ENCODE results near the gene WASL.
A peak's percentile ranks its signal among the peaks of the same experiment; 100 is the strongest.
"Not testable (repeated sequence)": the region's sequence is repeated elsewhere in the genome, so short reads cannot be mapped to it uniquely, and the experiment has no call there.

The WASL gene

DNA sequence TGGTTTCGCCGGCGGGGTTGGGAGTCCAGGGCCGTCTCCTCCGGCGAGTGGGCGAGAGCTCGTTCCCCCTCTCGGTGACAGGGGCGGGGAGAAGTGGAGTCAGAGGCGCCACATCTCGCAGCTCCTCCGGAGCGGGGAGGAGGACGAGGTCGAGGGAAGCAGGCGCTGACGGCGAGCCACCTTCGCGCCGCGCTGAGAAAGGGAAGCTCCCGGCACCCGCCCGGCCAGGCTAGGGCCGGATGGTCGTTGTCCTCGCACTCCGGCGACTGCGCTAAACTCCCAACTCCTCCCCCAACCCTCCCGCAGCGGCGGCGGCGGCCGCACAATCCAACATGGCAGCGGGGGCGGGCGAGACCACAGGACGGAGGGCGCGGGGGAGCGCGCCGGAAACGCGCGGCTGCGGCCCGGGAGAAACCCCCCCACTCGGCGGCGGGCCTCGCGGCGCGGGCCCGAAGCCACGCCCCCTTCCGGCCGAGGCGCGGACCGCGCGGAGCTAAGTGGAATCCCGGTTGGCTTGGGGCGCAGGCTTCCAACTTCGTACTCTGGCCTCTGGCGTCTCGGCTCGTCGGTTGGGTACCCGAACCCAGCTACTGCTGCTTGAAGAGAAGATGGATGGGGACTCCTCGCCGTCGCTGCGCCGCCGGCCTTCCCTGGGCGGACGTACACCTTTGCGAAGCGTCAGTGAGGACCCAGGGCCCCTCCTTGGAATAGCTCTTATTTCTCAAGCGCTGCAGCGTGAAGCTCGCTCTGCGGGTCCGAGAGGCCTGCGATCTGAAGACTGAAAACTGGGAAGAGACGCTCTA, at the start of gene WASL:
TSS of gene WASL (minus strand) at position 270 of the 803 bp plus-strand sequence. CDS start at position 1, 269 bp downstream.
- H3K9ac ChIP-seq, result peak within 1 kb of the TSS; percentile 95
- H3K4me1 ChIP-seq, result peaks cover 34% of the 10 kb centered on the region
- H3K4me3 ChIP-seq, result peak within 1 kb of the TSS; percentile 92

DNA sequence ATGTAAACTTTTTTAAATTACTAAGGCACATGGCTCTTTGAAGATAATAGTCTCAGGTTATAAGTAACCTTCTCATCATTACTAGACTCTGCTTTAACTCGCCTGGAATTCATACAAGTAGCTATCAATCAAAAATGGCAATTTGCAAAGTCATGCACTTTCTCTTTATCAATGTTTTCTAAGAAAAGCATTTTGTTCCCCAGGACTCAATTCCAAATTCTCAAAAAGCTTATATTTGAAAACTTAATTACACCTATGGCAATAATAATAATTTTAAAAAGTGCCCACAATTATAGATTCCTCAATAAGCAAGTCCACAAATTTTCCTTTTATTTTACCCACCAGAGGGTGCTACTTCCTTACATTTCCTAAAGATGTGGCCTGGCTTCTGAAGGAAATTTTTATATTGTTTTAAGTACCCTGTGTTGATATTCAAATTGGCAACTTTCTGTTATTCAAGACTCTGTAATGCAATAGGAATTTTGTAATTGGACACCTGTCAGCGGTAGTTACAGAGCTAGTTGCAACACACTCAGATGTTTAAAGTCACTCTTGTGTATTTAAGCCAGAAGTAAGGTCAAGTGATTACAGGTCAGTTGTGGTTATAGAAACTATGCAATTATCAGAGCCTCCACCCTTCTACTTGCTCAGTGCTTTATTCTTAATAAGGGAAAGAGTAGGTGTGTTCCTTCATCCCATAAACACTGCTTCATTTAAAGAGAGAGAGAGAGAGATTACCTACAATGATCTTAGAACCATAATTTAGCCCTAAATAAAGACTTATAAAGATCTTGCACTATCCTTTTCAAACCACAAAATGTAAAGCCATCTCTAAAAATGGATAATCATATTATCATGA, 49.1 kb upstream of the WASL start:
- H3K4me1 ChIP-seq, result peaks cover under 1% of the 10 kb centered on the region
- no peaks in the 10 kb centered on the region for H3K36me3 ChIP-seq
- no peaks in the 10 kb centered on the region for H3K27me3 ChIP-seq
- no peaks in the 10 kb centered on the region for H3K9me3 ChIP-seq
- no peak overlapping the region for H3K4me2 ChIP-seq
- no peak for TF ChIP-seq Cebpa-rat (IDR thresholded peaks at IDR 0.05)
- H3K27ac ChIP-seq, result no peak overlapping the region
- no peak overlapping the region for H3K4me3 ChIP-seq
- no peak overlapping the region for H3K9ac ChIP-seq
- H4K20me1 ChIP-seq, result no peaks in the 10 kb centered on the region

More for the DNA sequence above, at the start of gene WASL:
- Histone ChIP-seq H3K9me3 (no peaks in the 10 kb centered on the region), H3K36me3 (no peaks in the 10 kb centered on the region), H3K4me2 (peak within 1 kb of the TSS; percentile 90), H4K20me1 (peaks cover 42% of the 10 kb centered on the region), H3K27ac (peak within 1 kb of the TSS; percentile 93), H3K27me3 (no peaks in the 10 kb centered on the region)
- TF ChIP-seq Cebpa-rat (IDR thresholded peaks at IDR 0.05), result no peak

DNA sequence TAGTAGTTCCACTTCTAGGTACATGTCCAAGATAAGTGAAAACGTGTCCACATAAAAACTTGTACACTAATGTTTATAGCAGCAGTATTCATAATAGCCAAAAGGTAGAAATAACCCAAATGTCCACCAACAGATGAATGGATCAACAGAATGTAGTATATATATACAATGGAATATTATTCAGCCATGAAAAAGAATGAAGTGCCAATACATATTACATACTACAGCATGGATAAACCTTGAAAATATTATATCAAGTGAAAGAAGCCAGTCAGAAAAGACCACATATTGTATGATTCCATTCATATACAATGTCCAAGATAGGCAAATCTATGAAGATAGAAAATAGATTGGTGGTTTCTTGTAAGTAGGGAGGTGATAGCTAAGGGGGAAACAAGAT, 47.8 kb upstream of the WASL start:
- Histone ChIP-seq H3K27ac (no peak overlapping the region), H3K9me3 (no peaks in the 10 kb centered on the region), H3K9ac (no peak overlapping the region), H3K27me3 (no peaks in the 10 kb centered on the region), H3K4me3 (no peak overlapping the region), H3K36me3 (no peaks in the 10 kb centered on the region), H3K4me1 (peaks cover 8% of the 10 kb centered on the region), H4K20me1 (no peaks in the 10 kb centered on the region), H3K4me2 (no peak overlapping the region)
- no peak for TF ChIP-seq Cebpa-rat (IDR thresholded peaks at IDR 0.05)

DNA sequence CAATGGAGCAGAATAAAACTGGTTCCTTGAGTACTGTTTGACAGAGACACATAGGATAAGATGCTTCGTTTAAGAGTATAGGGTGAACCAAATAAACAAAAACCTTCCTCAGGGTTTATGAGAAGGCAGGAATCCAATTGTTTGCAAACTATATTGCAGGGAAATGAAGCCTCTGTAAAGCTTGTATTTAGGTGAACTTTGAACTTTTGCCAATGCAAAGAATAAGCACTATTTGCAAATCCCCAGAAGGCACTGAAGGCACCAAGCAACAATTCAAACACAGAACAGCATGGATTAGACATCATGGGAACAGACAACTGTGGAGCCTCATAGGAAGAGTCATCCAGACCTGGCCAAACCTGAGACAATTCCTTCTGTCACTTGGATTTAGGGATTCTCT, 47.1 kb upstream of the WASL start:
- Histone ChIP-seq H3K27me3 (no peaks in the 10 kb centered on the region), H3K9ac (no peak overlapping the region), H3K27ac (no peak overlapping the region), H3K4me1 (peaks cover 8% of the 10 kb centered on the region), H3K9me3 (no peaks in the 10 kb centered on the region), H4K20me1 (no peaks in the 10 kb centered on the region), H3K4me2 (no peak overlapping the region), H3K4me3 (no peak overlapping the region), H3K36me3 (no peaks in the 10 kb centered on the region)
- TF ChIP-seq Cebpa-rat (IDR thresholded peaks at IDR 0.05), result no peak

DNA sequence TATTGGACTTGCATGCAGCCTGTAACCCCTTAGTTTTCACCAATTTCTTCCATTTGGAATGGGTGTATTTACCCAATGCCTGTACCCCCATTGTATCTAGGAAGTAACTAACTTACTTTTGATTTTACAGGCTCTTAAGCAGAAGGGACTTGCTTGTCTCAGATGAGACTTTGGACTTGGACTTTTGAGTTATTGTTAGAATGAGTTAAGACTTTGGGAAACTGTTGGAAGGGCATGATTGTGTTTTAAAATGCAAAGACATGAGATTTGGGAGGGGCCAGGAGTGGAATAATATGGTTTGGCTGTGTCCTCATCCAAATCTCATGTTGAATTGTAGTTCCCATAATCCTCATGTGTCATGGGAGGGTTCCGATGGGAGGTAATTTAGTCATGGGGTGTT, 46.3 kb upstream of the WASL start:
- not testable (repeated sequence) for H4K20me1 ChIP-seq, H3K4me1 ChIP-seq, H3K4me2 ChIP-seq, H3K4me3 ChIP-seq, H3K27ac ChIP-seq, H3K27me3 ChIP-seq, H3K9me3 ChIP-seq, H3K36me3 ChIP-seq, H3K9ac ChIP-seq

DNA sequence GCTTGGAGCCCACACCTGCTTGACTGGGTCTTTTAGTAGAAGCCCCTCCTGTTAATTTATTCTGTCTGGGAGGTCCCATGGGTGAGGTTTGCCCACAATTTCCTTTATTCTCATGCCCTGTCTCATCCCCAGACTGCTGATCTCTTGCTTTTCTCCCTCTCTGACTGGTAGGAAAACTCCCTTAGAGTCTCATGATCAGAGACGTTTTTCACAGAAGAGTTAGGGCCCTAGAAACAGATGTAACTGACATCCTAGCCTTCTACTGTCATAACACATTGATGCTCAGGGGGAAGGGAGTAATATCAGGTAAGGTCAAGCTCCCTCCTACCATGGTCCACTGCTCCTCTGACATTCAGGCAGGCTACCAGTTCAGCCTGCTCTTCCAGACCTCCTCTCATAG, 43.7 kb upstream of the WASL start:
- H3K4me2 ChIP-seq, result peak overlapping the region; percentile 41; the same call in 1 of the 2 replicates

DNA sequence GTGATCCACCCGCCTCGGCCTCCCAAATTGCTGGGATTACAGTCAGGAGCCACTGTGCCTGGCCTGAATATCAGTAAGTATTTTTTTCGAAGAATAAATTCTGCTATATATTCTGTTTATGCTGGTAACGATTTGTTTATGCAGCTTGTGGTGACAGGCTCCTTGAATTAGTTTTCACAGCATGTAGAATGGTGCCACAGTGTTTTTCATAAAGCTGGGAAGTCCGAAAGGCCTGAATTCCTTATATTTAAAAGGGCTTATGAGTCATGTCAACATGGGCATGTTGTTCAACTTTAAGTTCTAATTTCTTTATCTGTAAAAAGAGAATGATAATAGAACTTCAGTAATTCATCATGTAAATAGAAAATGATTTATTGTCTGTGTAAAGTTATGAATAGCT, 42.2 kb upstream of the WASL start:
- H3K4me2 ChIP-seq, result no peak overlapping the region
- H3K36me3 ChIP-seq, result no peaks in the 10 kb centered on the region
- H3K4me3 ChIP-seq, result no peak overlapping the region
- H3K9me3 ChIP-seq, result no peaks in the 10 kb centered on the region
- H3K27me3 ChIP-seq, result no peaks in the 10 kb centered on the region
- H3K9ac ChIP-seq, result no peak overlapping the region
- no peak overlapping the region for H3K27ac ChIP-seq
- no peak for TF ChIP-seq Cebpa-rat (IDR thresholded peaks at IDR 0.05)
- H4K20me1 ChIP-seq, result no peaks in the 10 kb centered on the region
- peaks cover 8% of the 10 kb centered on the region for H3K4me1 ChIP-seq

More for the DNA sequence above, 43.7 kb upstream of the WASL start:
- Histone ChIP-seq H3K27ac (no peak overlapping the region), H3K27me3 (no peaks in the 10 kb centered on the region), H3K9me3 (no peaks in the 10 kb centered on the region), H4K20me1 (no peaks in the 10 kb centered on the region), H3K4me3 (no peak overlapping the region), H3K9ac (no peak overlapping the region), H3K36me3 (no peaks in the 10 kb centered on the region), H3K4me1 (peaks cover 8% of the 10 kb centered on the region)
- no peak for TF ChIP-seq Cebpa-rat (IDR thresholded peaks at IDR 0.05)

DNA sequence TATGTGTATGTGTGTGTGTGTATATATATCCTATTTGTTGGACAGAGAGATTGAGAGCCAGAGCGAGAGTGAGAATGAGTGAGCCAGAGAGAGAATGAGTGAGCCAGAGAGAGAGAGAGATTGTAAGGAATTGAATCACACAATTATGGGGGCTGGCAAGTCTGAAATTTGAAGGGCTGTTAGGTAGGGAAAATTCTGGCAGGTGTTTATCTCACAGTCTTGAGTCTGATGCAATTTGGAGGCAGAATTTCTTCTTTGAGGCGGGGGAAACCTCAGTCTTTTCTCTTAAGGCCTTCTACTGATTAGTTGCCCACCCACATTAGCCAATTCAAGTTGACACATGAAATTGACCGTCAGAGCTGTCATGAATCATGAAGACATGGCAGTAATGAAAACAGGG, 41.0 kb upstream of the WASL start:
- H3K27ac ChIP-seq, result no peak overlapping the region

DNA sequence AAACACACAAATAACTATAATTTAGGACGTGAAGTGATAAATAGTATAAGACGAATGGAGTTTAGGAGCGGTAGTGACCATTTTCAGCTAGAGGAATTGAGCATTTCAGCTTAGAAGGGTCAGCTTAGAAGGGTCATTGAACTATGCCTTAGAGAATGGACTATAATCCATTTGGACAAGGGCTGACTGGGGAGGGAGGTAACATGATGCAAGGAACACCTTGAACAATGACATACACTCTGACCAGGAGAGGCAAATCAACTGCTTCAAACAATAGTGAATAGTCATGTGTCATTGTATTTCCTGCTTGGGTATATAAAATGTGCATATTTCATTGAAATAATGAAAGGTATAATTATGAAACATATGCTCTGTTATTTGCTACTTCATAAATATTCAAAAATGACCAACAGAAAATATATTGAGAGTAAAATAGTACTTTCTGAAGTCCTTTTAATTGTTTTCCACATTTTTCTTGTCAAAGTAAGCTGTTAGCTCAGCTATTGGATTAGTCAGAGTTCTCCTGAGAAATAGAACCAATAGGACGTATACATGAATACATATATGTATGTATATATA, 40.5 kb upstream of the WASL start:
- Histone ChIP-seq H3K4me2 (no peak overlapping the region), H3K9ac (no peak overlapping the region), H4K20me1 (no peaks in the 10 kb centered on the region), H3K36me3 (no peaks in the 10 kb centered on the region), H3K27me3 (no peaks in the 10 kb centered on the region), H3K27ac (no peak overlapping the region), H3K4me1 (peaks cover 8% of the 10 kb centered on the region), H3K4me3 (no peak overlapping the region), H3K9me3 (no peaks in the 10 kb centered on the region)
- TF ChIP-seq Cebpa-rat (IDR thresholded peaks at IDR 0.05), result no peak

More for the DNA sequence above, 41.0 kb upstream of the WASL start:
- Histone ChIP-seq H3K9me3 (no peaks in the 10 kb centered on the region), H3K4me1 (peaks cover 8% of the 10 kb centered on the region), H3K4me2 (no peak overlapping the region), H4K20me1 (no peaks in the 10 kb centered on the region), H3K4me3 (no peak overlapping the region), H3K27me3 (no peaks in the 10 kb centered on the region), H3K36me3 (no peaks in the 10 kb centered on the region), H3K9ac (no peak overlapping the region)
- no peak for TF ChIP-seq Cebpa-rat (IDR thresholded peaks at IDR 0.05)

DNA sequence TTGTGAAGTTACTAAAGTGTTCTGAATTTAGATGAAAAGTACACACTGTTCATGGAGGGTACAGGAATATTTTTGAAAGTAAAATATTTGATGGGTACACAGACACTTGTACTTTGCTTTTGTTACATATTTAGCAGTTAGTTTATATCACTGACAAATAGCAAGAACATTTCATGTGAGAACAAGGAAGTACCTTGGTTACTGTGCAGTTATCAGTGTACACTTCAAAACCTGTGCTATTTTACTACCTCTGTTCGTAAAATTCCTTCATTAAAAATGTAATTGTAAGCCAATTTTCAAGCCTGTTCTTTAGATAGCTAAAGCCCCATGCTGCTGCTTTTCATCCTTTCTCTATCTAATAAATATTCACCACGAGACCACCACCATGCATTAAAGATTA, 39.8 kb upstream of the WASL start:
- Histone ChIP-seq H3K27ac (no peak overlapping the region), H3K4me3 (no peak overlapping the region), H3K9ac (no peak overlapping the region), H3K9me3 (no peaks in the 10 kb centered on the region), H4K20me1 (no peaks in the 10 kb centered on the region), H3K4me1 (peaks cover 8% of the 10 kb centered on the region), H3K4me2 (no peak overlapping the region), H3K36me3 (no peaks in the 10 kb centered on the region), H3K27me3 (no peaks in the 10 kb centered on the region)
- no peak for TF ChIP-seq Cebpa-rat (IDR thresholded peaks at IDR 0.05)

Data from BLaER1 (cell line).